WTC11 (cell line): ENCODE data around the gene ALLC. TPM values are rescaled to one million over a fixed set of nuclear protein-coding genes. Genes with fewer than 3 reads are reported as not detected.

Source experiments
- ATAC-seq: fragments of 200-7000 bp; cut with Tn5 transposase; 2 replicates; pipeline ENCODE4 v1.10.0; 2021; ENCODE audit warnings: mild to moderate bottlenecking, moderate library complexity
- CTCF ChIA-PET: fragments of 300-600 bp; sonication (Branson Sonifier 250); formaldehyde crosslinking; loops from one replicate; lab custom pipeline; 2021; ENCODE audit warnings: antibody characterized with exemption; lab: Charles Lee
- POLR2A ChIA-PET: fragments of 350-600 bp; sonication (Branson Sonifier 250); formaldehyde crosslinking; loops from one replicate; lab custom pipeline; 2021; ENCODE audit warnings: antibody characterized with exemption; lab: Charles Lee
- DNase-seq: peaks from one replicate; pipeline ENCODE4 v3.0.0; 2021; ENCODE audit warnings: low spot score
- H3K27ac Mint-ChIP-seq: 2 replicates; pipeline ENCODE4 v1.8.0; 2021; ENCODE audit warnings: mixed read lengths
- H3K27me3 Mint-ChIP-seq: 2 replicates; pipeline ENCODE4 v1.8.0; 2021; ENCODE audit warnings: low read depth, mild to moderate bottlenecking, moderate library complexity, mixed read lengths
- H3K36me3 Mint-ChIP-seq: 2 replicates; pipeline ENCODE4 v1.8.0; 2021; ENCODE audit warnings: mixed read lengths
- H3K4me1 Mint-ChIP-seq: 2 replicates; pipeline ENCODE4 v1.8.0; 2022; ENCODE audit warnings: mixed read lengths
- H3K4me3 Mint-ChIP-seq: 2 replicates; pipeline ENCODE4 v1.8.0; 2021; ENCODE audit warnings: mild to moderate bottlenecking, moderate library complexity, mixed read lengths
- H3K9me3 Mint-ChIP-seq: 2 replicates; pipeline ENCODE4 v1.8.0; 2021; ENCODE audit warnings: mixed read lengths
- ATF2 ChIP-seq: sonication (generic); formaldehyde crosslinking; IDR thresholded peaks from 2 replicates; pipeline ENCODE4 v1.8.1; 2022; ENCODE audit warnings: low read depth, missing genetic modification reagents, borderline replicate concordance
- CREB1 ChIP-seq: sonication (generic); formaldehyde crosslinking; IDR thresholded peaks from 2 replicates; pipeline ENCODE4 v1.8.0; 2023; ENCODE audit warnings: mild to moderate bottlenecking, missing genetic modification reagents
- GRHL2 ChIP-seq: fragments of 250-450 bp; sonication (Bioruptor Pico); IDR thresholded peaks from 2 replicates; pipeline ENCODE4 v1.8.0; 2022; ENCODE audit warnings: mild to moderate bottlenecking, moderate library complexity; ENCODE audit not compliant: insufficient replicate concordance, severe bottlenecking
- HMGXB4 ChIP-seq: sonication (generic); formaldehyde crosslinking; IDR thresholded peaks from 2 replicates; pipeline ENCODE4 v1.8.1; 2023; ENCODE audit warnings: mild to moderate bottlenecking, moderate library complexity, missing genetic modification reagents
- JAZF1 ChIP-seq: fragments of 250-450 bp; sonication (Bioruptor Pico); IDR thresholded peaks from 2 replicates; pipeline ENCODE4 v1.9.0; 2021; ENCODE audit warnings: moderate library complexity, mild to moderate bottlenecking, inconsistent platforms
- MAX ChIP-seq: sonication (generic); formaldehyde crosslinking; IDR thresholded peaks from 2 replicates; pipeline ENCODE4 v1.8.0; 2022; ENCODE audit warnings: mild to moderate bottlenecking, missing genetic modification reagents
- MLX ChIP-seq: sonication (generic); formaldehyde crosslinking; IDR thresholded peaks from 2 replicates; pipeline ENCODE4 v1.8.1; 2023; ENCODE audit warnings: mild to moderate bottlenecking, missing genetic modification reagents, moderate library complexity
- NFATC4 ChIP-seq: fragments of 250-450 bp; sonication (Bioruptor Pico); IDR thresholded peaks from 2 replicates; pipeline ENCODE4 v1.9.0; 2021; ENCODE audit warnings: mild to moderate bottlenecking
- OVOL2 ChIP-seq: fragments of 250-450 bp; sonication (Bioruptor Pico); IDR thresholded peaks from 2 replicates; pipeline ENCODE4 v1.9.0; 2021; ENCODE audit warnings: mild to moderate bottlenecking, borderline replicate concordance
- RORB ChIP-seq: fragments of 250-450 bp; sonication (Bioruptor Pico); IDR thresholded peaks from 2 replicates; pipeline ENCODE4 v1.9.0; 2021; ENCODE audit warnings: mild to moderate bottlenecking
- TEAD4 ChIP-seq: sonication (generic); formaldehyde crosslinking; IDR thresholded peaks from 2 replicates; pipeline ENCODE4 v1.8.0; 2022; ENCODE audit warnings: mild to moderate bottlenecking, missing genetic modification reagents
- USF1 ChIP-seq: sonication (generic); formaldehyde crosslinking; IDR thresholded peaks from 2 replicates; pipeline ENCODE4 v1.8.0; 2022; ENCODE audit warnings: mild to moderate bottlenecking, missing genetic modification reagents
- ZBTB21 ChIP-seq: sonication (generic); formaldehyde crosslinking; IDR thresholded peaks from 2 replicates; pipeline ENCODE4 v1.8.1; 2023; ENCODE audit warnings: mild to moderate bottlenecking, missing genetic modification reagents, borderline replicate concordance
- ZNF219 ChIP-seq: sonication (generic); formaldehyde crosslinking; IDR thresholded peaks from 2 replicates; pipeline ENCODE4 v1.8.0; 2023; ENCODE audit warnings: missing genetic modification reagents, mild to moderate bottlenecking, borderline replicate concordance
- ZNF263 ChIP-seq: sonication (generic); formaldehyde crosslinking; IDR thresholded peaks from 2 replicates; pipeline ENCODE4 v1.8.1; 2022; ENCODE audit warnings: low read depth, mild to moderate bottlenecking, moderate library complexity, missing genetic modification reagents
- ZNF416 ChIP-seq: fragments of 250-450 bp; sonication (Bioruptor Pico); IDR thresholded peaks from 2 replicates; pipeline ENCODE4 v1.9.0; 2021; ENCODE audit warnings: mild to moderate bottlenecking, inconsistent platforms
- ZNF532 ChIP-seq: fragments of 250-450 bp; sonication (Bioruptor Pico); IDR thresholded peaks from 2 replicates; pipeline ENCODE4 v1.9.0; 2021; ENCODE audit warnings: mild to moderate bottlenecking, borderline replicate concordance
- ZNF671 ChIP-seq: fragments of 250-450 bp; sonication (Bioruptor Pico); IDR thresholded peaks from 2 replicates; pipeline ENCODE4 v1.8.0; 2021; ENCODE audit warnings: mild to moderate bottlenecking
- ZSCAN18 ChIP-seq: fragments of 250-450 bp; sonication (Bioruptor Pico); IDR thresholded peaks from 2 replicates; pipeline ENCODE4 v2.1.2; 2022; ENCODE audit warnings: mild to moderate bottlenecking, moderate library complexity
- total RNA-seq: library from RNA; stranded (reverse); gene quantifications from 3 replicates; pipeline ENCODE4 v1.2.3, GENCODE V29; 2021
- TF ChIP-seq, protein P1 (sequence below): sonication (generic); formaldehyde crosslinking; IDR thresholded peaks from 2 replicates; pipeline ENCODE4 v1.8.0; 2022; ENCODE audit warnings: mild to moderate bottlenecking, missing genetic modification reagents
- TF ChIP-seq, protein P2 (sequence below): sonication (generic); formaldehyde crosslinking; IDR thresholded peaks from 2 replicates; pipeline ENCODE4 v1.8.0; 2023; ENCODE audit warnings: mild to moderate bottlenecking, missing genetic modification reagents

The ALLC gene
- total RNA-seq, 1 experiment from 2014 or later, result not detected

DNA sequence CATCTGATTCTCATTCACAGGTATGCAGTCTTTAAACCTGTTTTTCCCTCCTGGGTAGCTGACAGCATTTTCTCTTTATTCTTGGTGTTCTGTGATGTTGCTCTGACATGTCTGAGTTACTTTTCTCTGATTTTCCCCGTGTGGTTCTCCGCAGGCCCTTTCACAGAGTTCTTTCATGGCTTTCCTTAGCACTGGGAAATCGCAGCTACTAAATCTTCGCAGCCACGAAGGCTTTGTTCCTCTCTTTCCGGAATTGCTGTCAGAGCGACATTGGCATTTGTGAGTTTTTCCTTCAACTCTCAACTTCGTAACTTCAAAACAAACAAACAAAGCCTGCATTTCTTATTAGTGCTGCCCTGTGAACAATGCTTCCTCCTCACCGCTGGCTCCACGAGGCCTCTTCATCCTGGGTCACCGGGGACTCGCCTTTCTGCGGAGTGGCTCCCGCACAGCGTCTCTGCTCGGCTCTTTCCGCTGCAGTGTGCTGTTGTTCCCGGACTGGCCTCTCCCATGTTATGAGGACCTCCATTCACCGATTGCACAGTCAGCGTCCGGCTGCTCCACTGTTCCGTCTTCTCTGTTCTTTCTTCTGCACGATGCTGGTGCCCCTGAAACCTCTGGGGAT lies 47.0 kb upstream of the ALLC start (continued):
- TF ChIP-seq HMGXB4 (CRISPR knock-in tag) (no peak), ZNF416 (CRISPR knock-in tag) (no peak), JAZF1 (CRISPR knock-in tag) (no peak), USF1 (CRISPR knock-in tag) (no peak)
- TF ChIP-seq, protein P1, sequence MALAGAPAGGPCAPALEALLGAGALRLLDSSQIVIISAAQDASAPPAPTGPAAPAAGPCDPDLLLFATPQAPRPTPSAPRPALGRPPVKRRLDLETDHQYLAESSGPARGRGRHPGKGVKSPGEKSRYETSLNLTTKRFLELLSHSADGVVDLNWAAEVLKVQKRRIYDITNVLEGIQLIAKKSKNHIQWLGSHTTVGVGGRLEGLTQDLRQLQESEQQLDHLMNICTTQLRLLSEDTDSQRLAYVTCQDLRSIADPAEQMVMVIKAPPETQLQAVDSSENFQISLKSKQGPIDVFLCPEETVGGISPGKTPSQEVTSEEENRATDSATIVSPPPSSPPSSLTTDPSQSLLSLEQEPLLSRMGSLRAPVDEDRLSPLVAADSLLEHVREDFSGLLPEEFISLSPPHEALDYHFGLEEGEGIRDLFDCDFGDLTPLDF (CRISPR knock-in tag), result no peak
- TF ChIP-seq, all 79 proteins: peak for 0

DNA sequence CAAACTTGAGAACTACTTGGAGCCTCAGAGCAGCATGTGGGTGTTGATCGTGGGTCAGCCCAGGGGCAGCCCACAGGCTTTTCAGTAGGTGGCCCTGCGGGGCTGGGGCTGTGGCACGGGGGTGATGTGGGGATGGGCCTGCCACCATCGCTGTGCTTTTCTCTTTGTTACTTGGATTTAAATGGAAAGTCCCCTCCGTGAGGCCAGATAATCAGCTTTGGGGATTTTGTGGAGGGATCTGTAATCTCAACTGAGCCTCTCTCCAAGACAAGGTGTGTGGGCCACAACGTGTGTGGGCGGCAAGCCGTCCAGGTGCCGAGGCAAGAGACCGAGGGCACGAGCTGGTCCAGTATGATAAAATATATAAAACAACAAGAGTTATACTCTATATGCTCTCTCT lies 46.4 kb upstream of the ALLC start:
- CTCF ChIA-PET, result no interaction called here
- no peak for ATAC-seq
- peaks cover 10% of the 10 kb centered on the region for H3K36me3 Mint-ChIP-seq
- H3K4me3 Mint-ChIP-seq, result no peak overlapping the region
- POLR2A ChIA-PET, result no interaction called here
- no peak for DNase-seq
- H3K9me3 Mint-ChIP-seq, result peaks cover 10% of the 10 kb centered on the region
- no peak overlapping the region for H3K27ac Mint-ChIP-seq
- peaks cover 4% of the 10 kb centered on the region; the same call in 1 of the 2 replicates for H3K27me3 Mint-ChIP-seq
- no peaks in the 10 kb centered on the region for H3K4me1 Mint-ChIP-seq
- no peak for TF ChIP-seq CREB1 (CRISPR knock-in tag)
- no peak for TF ChIP-seq JAZF1 (CRISPR knock-in tag)
- no peak for TF ChIP-seq TEAD4 (CRISPR knock-in tag)
- no peak for TF ChIP-seq RORB
- no peak for TF ChIP-seq GRHL2 (CRISPR knock-in tag)
- TF ChIP-seq ZNF263 (CRISPR knock-in tag), result no peak
- TF ChIP-seq ZNF671 (CRISPR knock-in tag), result no peak
- no peak for TF ChIP-seq OVOL2
- TF ChIP-seq ZBTB21 (CRISPR knock-in tag), result no peak
- TF ChIP-seq ATF2, result no peak
- no peak for TF ChIP-seq ZSCAN18 (CRISPR knock-in tag)
- TF ChIP-seq ZNF532, result no peak
- TF ChIP-seq NFATC4 (CRISPR knock-in tag), result no peak
- TF ChIP-seq MLX (CRISPR knock-in tag), result no peak
- no peak for TF ChIP-seq MAX (CRISPR knock-in tag)
- TF ChIP-seq, protein P2, sequence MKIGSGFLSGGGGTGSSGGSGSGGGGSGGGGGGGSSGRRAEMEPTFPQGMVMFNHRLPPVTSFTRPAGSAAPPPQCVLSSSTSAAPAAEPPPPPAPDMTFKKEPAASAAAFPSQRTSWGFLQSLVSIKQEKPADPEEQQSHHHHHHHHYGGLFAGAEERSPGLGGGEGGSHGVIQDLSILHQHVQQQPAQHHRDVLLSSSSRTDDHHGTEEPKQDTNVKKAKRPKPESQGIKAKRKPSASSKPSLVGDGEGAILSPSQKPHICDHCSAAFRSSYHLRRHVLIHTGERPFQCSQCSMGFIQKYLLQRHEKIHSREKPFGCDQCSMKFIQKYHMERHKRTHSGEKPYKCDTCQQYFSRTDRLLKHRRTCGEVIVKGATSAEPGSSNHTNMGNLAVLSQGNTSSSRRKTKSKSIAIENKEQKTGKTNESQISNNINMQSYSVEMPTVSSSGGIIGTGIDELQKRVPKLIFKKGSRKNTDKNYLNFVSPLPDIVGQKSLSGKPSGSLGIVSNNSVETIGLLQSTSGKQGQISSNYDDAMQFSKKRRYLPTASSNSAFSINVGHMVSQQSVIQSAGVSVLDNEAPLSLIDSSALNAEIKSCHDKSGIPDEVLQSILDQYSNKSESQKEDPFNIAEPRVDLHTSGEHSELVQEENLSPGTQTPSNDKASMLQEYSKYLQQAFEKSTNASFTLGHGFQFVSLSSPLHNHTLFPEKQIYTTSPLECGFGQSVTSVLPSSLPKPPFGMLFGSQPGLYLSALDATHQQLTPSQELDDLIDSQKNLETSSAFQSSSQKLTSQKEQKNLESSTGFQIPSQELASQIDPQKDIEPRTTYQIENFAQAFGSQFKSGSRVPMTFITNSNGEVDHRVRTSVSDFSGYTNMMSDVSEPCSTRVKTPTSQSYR (CRISPR knock-in tag), result no peak
- no peak for TF ChIP-seq ZNF219 (CRISPR knock-in tag)
